HG03558 (cell line): ENCODE measurements around the gene TM4SF1.

Experiments
- ATAC-seq: cut with Tn5 transposase; IDR thresholded peaks from one replicate; pipeline ENCODE4 v1.9.1; 2021; ENCODE audit warnings: moderate number of reproducible peaks; ENCODE audit not compliant: unreplicated experiment; ENCODE audit errors: extremely low read depth

Gene TM4SF1

GRCh38 chr3:149376718-149377407 is 586 bp downstream of the TM4SF1 start:
- no peak for ATAC-seq

DNA sequence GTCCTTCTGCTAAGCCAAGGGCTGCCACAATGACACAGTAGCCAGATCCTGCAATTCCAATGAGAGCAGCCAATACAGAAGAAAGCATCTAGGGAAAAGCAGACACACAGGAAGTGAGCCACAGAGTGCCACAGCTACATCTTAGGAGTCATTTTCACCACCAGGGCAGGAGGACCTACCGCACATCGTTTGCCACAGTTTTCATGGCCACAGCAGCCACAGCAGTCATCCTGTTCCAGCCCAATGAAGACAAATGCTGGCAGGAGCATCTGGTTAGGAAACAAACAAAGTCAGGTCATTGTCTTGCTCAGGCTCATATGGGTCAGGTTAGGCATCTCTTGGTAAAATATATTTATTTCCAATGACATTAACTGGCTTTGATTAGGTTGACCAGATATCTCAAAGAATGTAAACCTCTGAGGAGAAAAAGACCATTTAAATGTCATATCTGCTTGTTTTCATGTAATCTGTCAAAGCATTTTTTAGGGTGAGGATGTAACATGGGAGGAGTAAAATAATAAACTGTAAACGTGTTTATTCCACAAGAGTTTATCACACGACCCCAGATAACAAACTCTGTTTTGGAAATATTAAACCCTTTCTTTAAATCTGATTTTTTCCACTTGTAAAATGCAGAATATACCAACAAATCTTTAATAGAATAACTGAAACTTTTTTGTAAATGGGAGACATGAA is 1.8 kb downstream of the TM4SF1 start:
- no peak for ATAC-seq

- ATAC-seq: no peak
Measured at GRCh38 chr3:149374793-149375500, 2.5 kb downstream of the TM4SF1 start.

DNA sequence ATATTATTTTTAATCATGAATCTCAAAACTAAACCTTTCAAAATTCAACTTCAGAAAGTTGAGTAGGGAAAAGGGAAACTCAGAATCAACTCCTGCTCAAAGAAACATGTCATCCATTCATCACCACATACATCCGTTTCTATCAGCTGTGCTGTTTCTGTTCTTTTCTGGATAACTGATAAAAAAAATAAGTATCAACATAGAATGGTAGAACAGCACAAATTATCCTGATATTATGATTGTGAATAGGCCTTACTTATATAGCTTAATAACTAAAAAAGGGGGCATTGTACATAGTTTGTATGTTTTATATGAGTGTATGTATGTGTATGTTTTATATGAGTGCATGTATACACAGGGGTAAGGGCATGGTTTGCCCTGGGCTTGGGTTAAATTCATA is 3.1 kb downstream of the TM4SF1 start:
- no peak for ATAC-seq

GRCh38 chr3:149373235-149374125 is 4.0 kb downstream of the TM4SF1 start:
- no peak for ATAC-seq

DNA sequence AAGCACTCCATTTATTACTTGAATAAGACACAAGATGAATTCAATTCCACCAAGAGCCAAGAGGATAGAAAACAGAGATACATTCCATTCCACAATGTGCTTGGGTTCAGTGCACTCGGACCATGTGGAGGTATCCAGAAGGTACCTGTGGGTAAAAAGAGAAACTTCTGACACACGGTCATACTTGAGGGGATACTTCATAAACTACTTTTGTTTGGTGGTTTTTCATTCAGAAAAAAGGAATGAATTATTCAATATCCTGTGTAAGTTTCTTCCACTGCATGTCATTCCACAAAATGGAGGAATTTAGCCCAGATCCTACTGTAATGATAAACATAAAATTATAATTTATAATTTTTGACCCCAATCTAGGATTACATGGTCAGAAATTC is 5.7 kb downstream of the TM4SF1 start:
- no peak for ATAC-seq

GRCh38 chr3:149371001-149371722 is 6.3 kb downstream of the TM4SF1 start:
- ATAC-seq: no peak

DNA sequence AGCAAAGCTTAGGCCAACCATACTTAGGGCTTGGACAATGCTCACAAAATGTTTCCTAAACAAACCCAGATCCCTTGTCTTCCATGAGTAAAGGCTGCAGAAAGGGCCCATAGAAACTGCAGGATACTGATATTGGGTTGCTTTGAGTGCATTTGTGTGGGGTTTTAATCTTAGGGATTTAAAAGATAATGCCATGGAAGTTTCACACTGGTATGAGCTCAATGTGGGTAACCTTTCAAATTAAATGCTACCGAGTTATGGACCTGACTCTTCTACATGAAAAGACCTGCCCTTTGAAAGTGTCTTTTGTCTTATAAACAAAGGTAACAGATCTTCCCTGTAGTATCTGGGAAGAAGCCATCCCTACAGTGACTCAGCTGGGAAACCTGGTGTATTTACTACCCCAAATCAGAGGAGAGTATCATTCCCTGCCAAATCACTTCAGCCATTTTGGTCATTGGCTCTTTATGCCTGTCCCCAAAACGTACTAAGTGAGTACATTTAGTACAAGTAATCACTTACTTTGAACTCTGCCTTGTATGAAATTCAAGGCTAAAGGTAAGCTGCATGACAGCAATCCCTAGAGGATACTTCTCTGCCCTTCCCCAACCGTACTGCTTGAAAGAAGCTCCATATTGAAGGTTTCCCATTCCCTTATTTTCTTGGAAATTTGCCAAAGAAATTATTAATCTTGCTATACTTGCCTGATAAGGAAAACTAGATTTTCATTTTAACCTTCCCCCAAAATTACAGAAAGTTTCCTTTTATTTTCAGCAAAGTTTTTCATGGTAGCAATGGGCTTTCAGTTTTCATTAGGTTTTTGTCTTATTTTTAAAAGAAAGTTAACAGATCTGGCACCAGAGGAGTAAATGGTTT is 7.2 kb downstream of the TM4SF1 start:
- no peak for ATAC-seq

GRCh38 chr3:149368674-149369497 is 8.6 kb downstream of the TM4SF1 start:
- ATAC-seq: no peak

DNA sequence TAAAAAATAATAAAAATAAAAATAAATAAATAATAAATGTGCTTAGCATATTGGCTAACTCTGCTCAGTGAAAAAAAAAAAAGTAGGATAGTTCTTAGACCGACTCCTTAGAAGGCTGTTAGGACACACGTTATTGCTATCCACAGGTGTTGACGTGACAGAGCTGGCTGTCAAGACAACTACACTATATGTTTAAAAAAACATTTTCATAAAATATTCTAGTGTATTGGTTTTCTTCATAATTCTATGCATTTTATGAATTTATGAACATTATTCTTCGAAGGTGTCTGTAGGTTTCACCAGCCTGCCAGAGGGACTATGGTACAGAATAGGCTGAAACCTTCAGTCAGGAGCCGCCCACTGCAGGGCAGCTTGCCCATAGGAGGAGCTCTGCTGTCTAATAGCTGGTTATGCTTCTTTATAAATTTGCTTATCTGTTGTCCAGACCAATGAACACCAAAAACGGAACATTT is 9.2 kb downstream of the TM4SF1 start:
- no peak for ATAC-seq

DNA sequence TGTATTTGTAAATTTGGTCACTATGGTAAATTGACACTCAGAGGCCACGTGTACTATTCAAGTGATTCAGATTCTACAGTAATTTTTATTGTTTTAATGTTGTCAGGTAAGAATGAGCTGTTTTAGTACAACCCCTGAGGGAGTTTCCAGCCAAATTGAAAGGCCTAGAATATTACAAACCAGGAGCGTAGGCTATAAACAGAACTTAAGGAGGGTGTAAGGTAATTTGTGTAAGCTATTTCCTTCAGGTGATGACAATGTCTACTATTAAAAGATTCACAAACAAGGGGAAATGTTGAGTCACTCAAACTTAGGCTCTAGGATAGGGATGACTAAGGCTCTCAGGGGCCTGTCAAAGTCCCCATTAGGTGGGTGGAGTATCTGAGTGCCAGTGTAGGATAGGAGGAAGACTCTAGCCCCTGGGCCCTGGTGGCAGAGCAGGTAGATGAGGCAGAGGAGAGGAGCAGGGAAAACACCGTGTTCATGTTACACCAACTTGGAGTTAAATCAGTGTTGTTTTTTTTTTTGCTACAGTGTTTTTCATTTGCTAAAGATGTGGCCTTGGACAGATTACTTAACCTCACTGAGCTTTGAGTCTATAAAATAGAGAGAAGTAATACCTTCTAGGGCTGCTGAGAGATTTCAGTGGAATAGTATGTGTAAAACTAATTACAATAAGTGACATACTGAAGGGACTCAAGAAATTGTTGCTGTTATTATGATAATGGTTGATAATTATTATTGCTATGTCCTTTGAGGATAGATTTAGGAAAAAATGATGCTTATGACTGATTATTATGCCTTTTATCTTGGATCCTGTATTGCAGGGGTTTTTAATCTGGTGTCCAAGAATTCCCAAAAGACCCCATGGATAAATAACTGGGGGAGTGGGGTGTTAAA is 10.3 kb downstream of the TM4SF1 start:
- ATAC-seq: no peak

GRCh38 chr3:149366031-149366430 is 11.4 kb downstream of the TM4SF1 start:
- no peak for ATAC-seq

DNA sequence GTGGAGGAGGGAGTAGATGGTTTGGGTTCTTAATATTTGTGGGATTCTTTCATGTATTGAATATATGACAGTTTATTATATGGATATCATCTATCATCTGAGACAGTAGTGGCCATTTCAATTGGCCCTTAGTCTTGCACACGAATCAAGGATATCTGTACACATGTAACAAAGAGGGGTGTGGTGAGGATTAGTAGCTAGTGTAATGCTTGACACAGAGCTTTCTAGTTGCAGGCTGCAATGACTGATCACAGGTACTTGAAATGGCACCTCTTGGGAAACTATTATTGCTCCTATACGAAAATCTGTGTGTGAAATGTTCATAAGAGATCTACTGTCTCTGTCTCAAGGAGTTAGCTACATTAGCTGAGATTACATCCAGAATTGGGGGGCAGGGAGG is 12.8 kb downstream of the TM4SF1 start:
- ATAC-seq: no peak

DNA sequence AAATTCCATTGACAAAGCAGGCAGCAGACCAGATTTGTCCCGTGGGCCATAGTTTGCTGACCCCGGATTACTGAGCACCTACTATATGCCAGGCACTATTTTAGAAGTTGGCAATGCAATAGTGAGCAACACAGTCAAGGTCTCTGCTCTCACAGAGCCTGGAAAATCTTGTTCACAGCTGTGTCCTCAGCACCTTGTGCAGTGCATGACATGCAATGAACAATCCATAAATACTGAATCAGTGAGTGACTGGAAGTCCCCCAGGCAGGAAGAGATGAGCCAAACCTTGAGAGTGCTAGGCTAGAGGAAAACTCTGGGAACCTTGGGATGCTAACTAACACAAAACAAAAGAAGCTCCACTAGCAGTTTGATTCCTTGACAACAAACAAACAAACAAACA is 14.4 kb downstream of the TM4SF1 start:
- no peak for ATAC-seq

DNA sequence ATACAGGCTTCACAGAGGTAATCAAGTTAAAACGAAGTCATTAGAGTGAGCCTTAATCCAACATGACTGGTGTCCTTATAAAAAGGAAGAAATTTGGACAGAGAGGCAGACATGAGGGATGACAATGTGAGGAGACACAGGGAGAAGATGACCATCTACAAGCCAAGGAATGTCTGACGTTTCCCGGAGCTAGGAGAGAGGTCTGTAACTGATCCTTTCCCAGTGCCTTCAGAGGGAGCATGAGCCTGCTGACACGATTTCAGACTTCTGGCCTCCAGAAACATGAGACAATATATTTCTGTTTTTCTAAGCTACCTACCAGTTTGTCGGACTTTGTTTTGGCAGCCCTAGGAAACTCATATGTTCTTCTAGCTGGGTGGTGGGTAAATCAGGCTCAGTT is 15.1 kb downstream of the TM4SF1 start:
- ATAC-seq: no peak

DNA sequence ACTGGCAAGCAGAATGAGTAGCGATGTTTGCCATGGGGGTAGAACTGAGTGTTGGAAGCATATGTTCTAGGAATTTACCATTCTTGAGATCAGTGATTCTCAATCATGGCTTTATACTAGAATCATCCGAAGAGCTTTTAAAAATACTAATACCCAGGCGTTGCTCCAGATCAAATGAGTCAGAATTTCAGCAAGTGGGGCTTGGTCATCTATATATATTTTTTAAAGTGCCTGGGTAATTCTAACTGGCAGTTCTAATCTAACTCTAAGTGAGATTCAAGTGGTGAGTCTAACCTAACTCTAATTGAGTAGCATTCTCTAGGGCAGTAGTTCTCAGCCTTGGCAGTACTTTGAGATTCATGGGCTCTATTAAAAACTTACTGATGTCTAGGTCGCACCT is 20.8 kb downstream of the TM4SF1 start:
- ATAC-seq: no peak

GRCh38 chr3:149356044-149356592 is 21.3 kb downstream of the TM4SF1 start:
- no peak for ATAC-seq
